Activated CD4-positive, alpha-beta T cell treated with anti-CD3 and anti-CD28 coated beads, Interleukin-2, amount 50 U/mL, for 1 hour (primary cell): Measurements from ENCODE around the gene CCL1.
"Not testable (repeated sequence)": the region's sequence is repeated elsewhere in the genome, so short reads cannot be mapped to it uniquely, and the experiment has no call there.

Experiments used
- DNase-seq: peaks from one replicate; pipeline ENCODE4 v3.0.0-alpha.2; 2020

CCL1 gene

GRCh38 chr17:34356194-34356593 lies 6.8 kb downstream of the CCL1 start, which contains the start of gene CCL13:
Gene CCL13 (plus strand): TSS chr17:34356480. CDS start chr17:34356527, 47 bp downstream.
- no peak for DNase-seq

GRCh38 chr17:34354637-34355036 lies 8.4 kb downstream of the CCL1 start:
- no peak for DNase-seq

GRCh38 chr17:34352191-34352590 lies 10.8 kb downstream of the CCL1 start:
- DNase-seq, result no peak

- no peak for DNase-seq
Observed at GRCh38 chr17:34351096-34351495, 11.9 kb downstream of the CCL1 start.

GRCh38 chr17:34349751-34350150 lies 13.3 kb downstream of the CCL1 start:
- no peak for DNase-seq

- DNase-seq, result no peak
Observed at GRCh38 chr17:34347063-34347462, 16.0 kb downstream of the CCL1 start.

- DNase-seq, result no peak
Observed at GRCh38 chr17:34341916-34342315, 21.1 kb downstream of the CCL1 start.

GRCh38 chr17:34339138-34339770 lies 23.8 kb downstream of the CCL1 start:
- DNase-seq, result no peak

- DNase-seq, result no peak
Observed at GRCh38 chr17:34337701-34338100, 25.3 kb downstream of the CCL1 start.

- DNase-seq, result not testable (repeated sequence)
Observed at GRCh38 chr17:34327580-34327979, 35.5 kb downstream of the CCL1 start.

- no peak for DNase-seq
Observed at GRCh38 chr17:34321964-34322363, 41.1 kb downstream of the CCL1 start.

- DNase-seq, result no peak
Observed at GRCh38 chr17:34319039-34319483, 44.0 kb downstream of the CCL1 start, which contains the start of gene CCL8. Gene CCL8 (plus strand): TSS chr17:34319435. CDS start chr17:34319502, 67 bp downstream.

GRCh38 chr17:34318474-34318873 lies 44.6 kb downstream of the CCL1 start:
- no peak for DNase-seq

- DNase-seq, result no peak
Observed at GRCh38 chr17:34314279-34314678, 48.8 kb downstream of the CCL1 start.

GRCh38 chr17:34313164-34313563 lies 49.9 kb downstream of the CCL1 start:
- DNase-seq, result no peak

- DNase-seq, result no peak
Observed at GRCh38 chr17:34312080-34312479, 51.0 kb downstream of the CCL1 start.

GRCh38 chr17:34311291-34311690 lies 51.7 kb downstream of the CCL1 start:
- no peak for DNase-seq
